SK-N-MC (cell line): Measurements from ENCODE around the gene IFFO2.

ENCODE experiments used
- EZH2 ChIP-seq: fragments of 200-600 bp; sonication (generic); IDR thresholded peaks from one replicate; pipeline ENCODE4 v1.6.1; 2017; ENCODE audit warnings: antibody characterized with exemption
- POLR2AphosphoS5 ChIP-seq: IDR thresholded peaks from 2 replicates; pipeline ENCODE4 v1.6.1; 2012; ENCODE audit warnings: mild to moderate bottlenecking, low read depth, low read length, borderline replicate concordance

- TF ChIP-seq EZH2, result no peak
- no peak for TF ChIP-seq POLR2AphosphoS5
These were observed 84.3 kb downstream of the IFFO2 start for GRCh38 chr1:18872071-18872611.
